AG09309 (cell line): ENCODE measurements around the gene RAB25.

Experiments used
- DNase-seq: peaks from one replicate; pipeline ENCODE4 v3.0.0-alpha.2; 2010; ENCODE audit warnings: low read depth
- H3K4me3 ChIP-seq: 2 replicates; pipeline ENCODE4 v1.5.1; 2011; ENCODE audit warnings: mild to moderate bottlenecking, low read depth, low read length, moderate library complexity; ENCODE audit not compliant: control insufficient read depth
- TF ChIP-seq, protein P1 (sequence below): IDR thresholded peaks from 2 replicates; pipeline ENCODE4 v1.5.1; 2011; ENCODE audit warnings: mild to moderate bottlenecking, low read depth, low read length, inconsistent platforms; ENCODE audit not compliant: insufficient read depth, control insufficient read depth; ENCODE audit errors: missing control alignments

The RAB25 gene

DNA sequence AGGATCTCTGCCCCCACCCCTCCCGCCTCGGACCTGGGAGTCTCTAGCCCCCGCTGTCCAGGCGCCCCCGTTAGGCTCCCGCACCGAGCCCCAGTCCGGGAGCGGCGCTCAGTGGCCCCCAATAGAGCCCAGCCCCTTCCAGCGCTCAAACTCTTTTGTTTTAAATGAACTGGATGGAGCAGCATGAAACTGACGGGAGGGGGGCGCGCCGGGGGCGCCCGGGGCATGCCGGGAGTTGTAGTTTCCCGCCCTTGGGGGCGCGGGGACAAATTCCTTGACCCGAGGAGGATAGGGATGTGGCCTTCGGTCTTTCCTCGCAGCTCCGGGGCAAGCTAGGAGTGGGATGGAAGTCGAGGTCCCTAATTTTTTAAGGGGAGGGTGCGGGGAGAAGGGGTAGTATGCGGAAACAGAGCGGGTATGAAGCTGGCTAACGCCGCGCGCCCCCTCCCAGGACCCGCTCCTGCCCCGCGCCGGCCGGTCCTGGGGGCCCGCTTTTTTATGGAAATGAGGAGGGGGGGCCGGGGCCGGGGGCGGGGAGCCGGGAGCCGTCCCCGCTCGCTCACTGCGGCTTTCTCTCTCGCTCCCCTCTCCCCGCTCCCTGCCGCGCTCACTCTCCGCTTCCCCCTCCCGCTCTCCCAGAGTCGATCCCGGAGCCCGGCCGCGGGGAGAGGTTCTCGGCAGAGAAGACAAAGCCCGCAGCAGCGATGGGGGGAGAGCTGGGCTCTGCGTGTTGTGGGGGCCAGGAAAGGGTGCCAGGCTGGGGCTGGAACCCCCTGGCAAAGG is 21.5 kb downstream of the RAB25 start, which contains the start of gene MEX3A:
Gene MEX3A, minus strand, starts transcription at position 157 of the 783 bp plus-strand sequence. CDS start 467 bp downstream, outside the sequence.
- TF ChIP-seq, protein P1, sequence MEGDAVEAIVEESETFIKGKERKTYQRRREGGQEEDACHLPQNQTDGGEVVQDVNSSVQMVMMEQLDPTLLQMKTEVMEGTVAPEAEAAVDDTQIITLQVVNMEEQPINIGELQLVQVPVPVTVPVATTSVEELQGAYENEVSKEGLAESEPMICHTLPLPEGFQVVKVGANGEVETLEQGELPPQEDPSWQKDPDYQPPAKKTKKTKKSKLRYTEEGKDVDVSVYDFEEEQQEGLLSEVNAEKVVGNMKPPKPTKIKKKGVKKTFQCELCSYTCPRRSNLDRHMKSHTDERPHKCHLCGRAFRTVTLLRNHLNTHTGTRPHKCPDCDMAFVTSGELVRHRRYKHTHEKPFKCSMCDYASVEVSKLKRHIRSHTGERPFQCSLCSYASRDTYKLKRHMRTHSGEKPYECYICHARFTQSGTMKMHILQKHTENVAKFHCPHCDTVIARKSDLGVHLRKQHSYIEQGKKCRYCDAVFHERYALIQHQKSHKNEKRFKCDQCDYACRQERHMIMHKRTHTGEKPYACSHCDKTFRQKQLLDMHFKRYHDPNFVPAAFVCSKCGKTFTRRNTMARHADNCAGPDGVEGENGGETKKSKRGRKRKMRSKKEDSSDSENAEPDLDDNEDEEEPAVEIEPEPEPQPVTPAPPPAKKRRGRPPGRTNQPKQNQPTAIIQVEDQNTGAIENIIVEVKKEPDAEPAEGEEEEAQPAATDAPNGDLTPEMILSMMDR, result no peak
- H3K4me3 ChIP-seq, result peak within 1 kb of the TSS; percentile 81
- DNase-seq, result no peak

DNA sequence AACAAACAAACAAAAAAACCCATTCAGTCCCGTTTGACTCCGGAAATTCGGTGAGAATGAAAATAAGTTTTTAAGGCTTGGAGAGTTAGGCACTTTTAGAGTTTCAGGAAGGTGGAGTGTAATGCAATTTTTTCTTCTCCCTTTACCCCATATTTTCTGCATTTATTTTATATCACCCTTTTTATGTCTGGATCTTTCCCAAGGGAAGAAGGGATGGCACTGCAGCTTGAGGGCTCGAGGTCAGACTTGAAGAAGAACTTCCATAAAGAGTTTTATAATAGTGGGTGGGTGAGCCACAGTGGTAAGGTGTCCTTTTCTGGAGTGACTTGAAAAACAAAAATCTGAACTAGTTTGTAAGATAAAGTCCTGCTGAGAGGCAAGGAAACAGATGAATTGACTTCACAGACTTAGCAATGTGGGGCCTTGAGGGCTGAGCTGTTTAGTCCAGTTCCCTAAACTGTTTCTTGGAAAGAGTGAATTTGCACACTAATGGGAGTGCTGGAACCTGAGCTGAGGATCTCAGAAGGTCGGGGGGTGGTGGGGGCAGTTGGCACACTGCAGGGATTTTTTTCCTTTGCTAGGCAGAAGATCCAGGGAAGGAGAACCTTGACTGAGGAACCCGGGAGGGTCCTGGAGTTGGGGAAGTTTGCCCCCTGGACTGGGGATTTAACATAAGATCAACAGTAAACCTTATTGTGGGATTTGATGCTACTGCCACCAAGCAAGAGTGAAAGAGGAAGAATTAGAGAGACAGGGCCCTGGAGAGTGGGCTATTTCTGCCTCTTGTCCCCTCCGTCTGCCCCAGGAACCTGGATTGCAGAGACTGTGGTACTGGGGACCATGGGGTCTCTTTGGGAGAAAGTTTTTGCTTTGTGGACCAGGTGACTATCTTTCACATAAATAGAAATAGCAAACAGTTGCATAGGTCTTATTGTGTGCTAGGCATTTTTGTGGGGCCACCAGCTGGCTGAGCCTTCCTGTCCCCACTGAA is 23.1 kb downstream of the RAB25 start:
- DNase-seq, result no peak
- TF ChIP-seq, protein P1, result no peak
- H3K4me3 ChIP-seq, result no peak overlapping the region

DNA sequence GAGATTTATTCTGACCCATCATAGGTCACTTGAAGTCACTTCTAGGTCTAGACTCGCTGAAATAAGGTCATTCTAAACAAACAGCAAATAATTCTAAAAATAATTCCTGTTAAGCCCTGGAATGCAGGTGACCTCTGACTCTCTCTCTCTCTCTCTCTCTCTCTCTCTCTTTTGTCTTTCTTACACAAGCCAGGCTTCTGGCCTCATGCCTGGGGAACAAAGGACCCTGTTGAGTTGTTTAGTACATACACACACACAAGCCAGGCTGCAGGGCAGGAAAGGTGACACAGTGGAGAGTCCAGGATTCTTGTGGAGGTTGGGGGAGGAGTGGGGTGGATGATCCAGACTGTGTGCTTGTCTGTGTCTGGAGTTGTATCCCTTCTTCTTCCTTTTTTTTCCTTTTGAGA is 25.3 kb downstream of the RAB25 start:
- TF ChIP-seq, protein P1, result no peak
- H3K4me3 ChIP-seq, result no peak overlapping the region
- no peak for DNase-seq

DNA sequence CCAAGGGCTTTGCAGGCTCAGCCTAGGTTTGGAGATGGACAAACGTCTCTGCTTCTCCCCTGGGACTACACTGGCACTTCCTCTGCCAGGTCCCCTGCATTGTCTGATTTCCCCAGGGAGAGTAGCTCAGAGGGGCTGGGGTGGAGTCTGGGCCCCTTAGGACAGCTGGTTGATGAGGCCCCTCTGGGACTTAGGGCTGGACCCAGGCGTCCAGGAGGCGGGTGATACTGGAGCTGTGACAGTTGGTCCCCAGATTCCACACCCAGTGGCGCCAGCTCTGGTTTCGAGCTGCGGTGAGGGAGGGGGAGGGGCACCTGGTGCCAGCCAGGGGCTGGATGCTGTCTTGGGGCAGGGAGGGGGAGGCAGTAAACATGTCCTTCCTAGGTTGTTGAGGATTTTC is 28.7 kb downstream of the RAB25 start:
- no peak overlapping the region for H3K4me3 ChIP-seq
- TF ChIP-seq, protein P1, result no peak
- no peak for DNase-seq

DNA sequence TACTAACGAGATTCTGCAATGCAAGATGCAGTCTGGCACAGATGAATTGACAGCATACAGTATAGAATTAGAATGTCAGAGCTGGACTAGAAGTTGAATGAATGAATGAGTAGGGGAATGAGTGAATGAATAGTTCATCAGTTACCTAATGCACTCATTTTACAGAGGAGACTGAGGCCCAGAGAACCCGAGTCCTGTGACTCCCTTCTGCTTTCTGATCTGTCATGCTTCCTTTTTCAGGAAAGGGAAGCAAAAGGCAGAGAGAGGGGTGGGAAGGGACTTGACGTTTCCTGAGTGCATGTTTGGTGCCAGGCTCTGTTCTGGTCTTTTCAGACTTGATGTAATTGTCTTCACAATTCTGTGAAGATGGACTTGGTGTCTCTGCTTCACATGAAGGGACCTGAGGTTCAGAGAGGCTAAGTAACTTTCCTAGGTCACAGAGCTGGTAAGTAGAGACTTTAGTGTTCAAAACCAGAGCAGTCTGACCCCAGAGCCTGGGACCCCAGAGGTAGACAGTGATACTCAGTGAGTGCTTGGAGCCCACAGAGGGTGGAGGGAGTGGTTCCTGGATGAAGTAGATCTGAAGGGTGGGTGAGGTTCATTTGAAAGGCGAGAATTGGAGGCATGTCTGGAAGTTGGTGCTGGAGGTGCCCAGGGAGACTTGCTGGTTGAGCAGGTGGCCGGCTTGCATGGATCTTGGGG is 29.3 kb downstream of the RAB25 start:
- DNase-seq, result no peak
- TF ChIP-seq, protein P1, result no peak
- H3K4me3 ChIP-seq, result no peak overlapping the region

DNA sequence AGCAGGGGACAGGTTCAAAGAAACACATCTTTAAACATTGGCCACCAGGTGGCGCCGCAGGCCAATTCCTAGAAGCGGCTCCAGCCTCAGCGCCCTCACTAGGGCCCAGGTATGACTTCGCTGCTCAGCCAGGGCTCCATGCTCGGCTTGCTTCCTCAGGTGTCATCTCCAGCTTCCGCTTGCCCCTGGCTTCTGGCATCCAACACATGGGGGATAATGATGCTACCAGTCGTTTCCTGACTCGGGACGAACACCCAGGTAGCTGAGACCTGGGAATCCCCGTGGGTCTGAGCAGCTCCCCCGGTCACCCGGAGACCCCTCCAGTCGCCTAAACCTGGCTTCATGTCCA is 29.9 kb downstream of the RAB25 start:
- TF ChIP-seq, protein P1, result peak; percentile 72
- H3K4me3 ChIP-seq, result no peak overlapping the region
- DNase-seq, result no peak
